IMR-90 (cell line): ENCODE data around the gene LHFPL3.

Experiments used
- BHLHE40 ChIP-seq: fragments of 150-350 bp; IDR thresholded peaks from 2 replicates; pipeline ENCODE4 v1.6.1; 2016; ENCODE audit warnings: mild to moderate bottlenecking, low read depth, low read length
- CEBPB ChIP-seq: IDR thresholded peaks from 2 replicates; pipeline ENCODE4 v1.6.1; 2012; ENCODE audit warnings: low read depth, low read length, improper control_type of control experiment
- CHD1 ChIP-seq: IDR thresholded peaks from 2 replicates; pipeline ENCODE4 v1.6.1; 2012; ENCODE audit warnings: low read depth, low read length, improper control_type of control experiment
- CTCF ChIP-seq: conservative IDR thresholded peaks from 2 replicates; pipeline ENCODE4 v1.5.1; 2012; ENCODE audit warnings: mild to moderate bottlenecking, low read depth, low read length, improper control_type of control experiment
- POLR2A ChIP-seq: IDR thresholded peaks from 2 replicates; pipeline ENCODE4 v1.6.1; 2012; ENCODE audit warnings: mild to moderate bottlenecking, low read depth, low read length
- RAD21 ChIP-seq: IDR thresholded peaks from 2 replicates; pipeline ENCODE4 v1.6.1; 2012; ENCODE audit warnings: low read length, improper control_type of control experiment
- RFX5 ChIP-seq: IDR thresholded peaks from 2 replicates; pipeline ENCODE4 v1.8.0; 2012; ENCODE audit warnings: low read depth, mild to moderate bottlenecking, low read length, moderate library complexity
- SMC3 ChIP-seq: fragments of 150-350 bp; IDR thresholded peaks from 2 replicates; pipeline ENCODE4 v1.6.1; 2016; ENCODE audit warnings: low read depth, mild to moderate bottlenecking, antibody characterized with exemption, low read length, moderate library complexity
- TF ChIP-seq, protein P1 (sequence below): fragments of 150-350 bp; IDR thresholded peaks from 2 replicates; pipeline ENCODE4 v1.6.1; 2017; ENCODE audit warnings: mild to moderate bottlenecking, antibody characterized with exemption, low read length, low read depth

- TF ChIP-seq POLR2A (no peak), RAD21 (no peak), CTCF (no peak), SMC3 (no peak), RFX5 (no peak), BHLHE40 (no peak), CEBPB (no peak), CHD1 (no peak)
- TF ChIP-seq, protein P1, sequence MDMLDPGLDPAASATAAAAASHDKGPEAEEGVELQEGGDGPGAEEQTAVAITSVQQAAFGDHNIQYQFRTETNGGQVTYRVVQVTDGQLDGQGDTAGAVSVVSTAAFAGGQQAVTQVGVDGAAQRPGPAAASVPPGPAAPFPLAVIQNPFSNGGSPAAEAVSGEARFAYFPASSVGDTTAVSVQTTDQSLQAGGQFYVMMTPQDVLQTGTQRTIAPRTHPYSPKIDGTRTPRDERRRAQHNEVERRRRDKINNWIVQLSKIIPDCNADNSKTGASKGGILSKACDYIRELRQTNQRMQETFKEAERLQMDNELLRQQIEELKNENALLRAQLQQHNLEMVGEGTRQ: no peak
Measured at GRCh38 chr7:104695563-104695962, 367.2 kb downstream of the LHFPL3 start.
